HepG2 (cell line): ENCODE data around the gene GABBR2. TPM values are rescaled to one million over a fixed set of nuclear protein-coding genes. Genes with fewer than 3 reads are reported as not detected.

Experiments
- ATAC-seq: fragments of 200-7000 bp; cut with Tn5 transposase; 3 replicates; pipeline ENCODE4 v1.9.1; 2020; ENCODE audit warnings: mild to moderate bottlenecking, moderate library complexity
- BruUV-seq: library from RNA; stranded (reverse); fragments of 400-500 nt; replicated peaks from 2 replicates; lab custom pipeline; 2021; lab: Mats Ljungman, UMichigan
- CTCF ChIA-PET: fragments of 300-600 bp; formaldehyde crosslinking; extraction: SDS; loops from one replicate; lab custom pipeline; 2021; ENCODE audit warnings: low total read pairs, inconsistent platforms, low intra/inter-chr PET ratio; lab: Yijun Ruan, JAX
- POLR2A ChIA-PET: fragments of 350-600 bp; sonication (Branson Sonifier 250); formaldehyde crosslinking; loops from one replicate; lab custom pipeline; 2020; ENCODE audit warnings: antibody characterized with exemption, inconsistent platforms; lab: Yijun Ruan, JAX
- DNase-seq: peaks from one replicate; pipeline ENCODE4 v3.0.0-alpha.2; 2015; ENCODE audit warnings: low spot score
- FAIRE-seq: peaks from 3 replicates; lab custom pipeline; 2011; peaks lifted over from hg19 to GRCh38; lab: Jason Lieb, UNC
- H2AFZ ChIP-seq: one replicate; pipeline ENCODE4 v1.6.1; 2011; ENCODE audit warnings: low read length, inconsistent platforms
- H3K27ac ChIP-seq: fragments of 300-600 bp; 3 replicates; pipeline ENCODE4 v1.8.0; 2011; ENCODE audit warnings: mixed run types, mild to moderate bottlenecking, mixed read lengths, low read length, inconsistent platforms; ENCODE audit not compliant: insufficient read depth; ENCODE audit errors: extremely low read length
- H3K27me3 ChIP-seq, 2 experiments: fragments of 200-600 bp in 1 of 2; 2 replicates in 1 of 2; 3 replicates in 1 of 2; pipeline versions ENCODE4 v1.6.0 to v1.8.0; 2011; ENCODE audit warnings: low read length in 2 of 2, mild to moderate bottlenecking in 2 of 2, moderate library complexity in 2 of 2, inconsistent platforms in 1 of 2; ENCODE audit not compliant: insufficient read depth in 2 of 2, control insufficient read depth in 1 of 2
- H3K36me3 ChIP-seq, 2 experiments: fragments of 200-600 bp in 1 of 2; replicated peaks in 1 of 2; 2 replicates in 1 of 2; 3 replicates in 1 of 2; pipeline versions ENCODE4 v1.5.1 to v1.8.0; 2011; ENCODE audit warnings: low read length in 2 of 2, inconsistent platforms in 1 of 2; ENCODE audit not compliant: insufficient read depth in 2 of 2, control insufficient read depth in 1 of 2
- H3K4me1 ChIP-seq: 2 replicates; pipeline ENCODE4 v1.5.1; 2012; ENCODE audit warnings: low read length, inconsistent platforms; ENCODE audit not compliant: insufficient read depth
- H3K4me2 ChIP-seq: 2 replicates; pipeline ENCODE4 v1.6.0; 2011; ENCODE audit warnings: low read depth, low read length, inconsistent platforms
- H3K4me3 ChIP-seq, 3 experiments: fragments of 200-600 bp in 1 of 3; sonication (generic), shearing (Covaris generic) in 1 of 3; replicated peaks in 1 of 3; 2 replicates each; pipeline ENCODE4 v1.5.1; 2011 to 2016; ENCODE audit warnings: low read length in 3 of 3, inconsistent platforms in 2 of 3, low read depth in 2 of 3, mild to moderate bottlenecking in 2 of 3, control low read depth in 1 of 3, mixed read lengths in 1 of 3; ENCODE audit not compliant: insufficient read depth in 1 of 3
- H3K79me2 ChIP-seq: one replicate; pipeline ENCODE4 v1.6.1; 2011; ENCODE audit warnings: low read length, inconsistent platforms; ENCODE audit not compliant: insufficient read depth
- H3K9ac ChIP-seq: 2 replicates; pipeline ENCODE4 v1.6.0; 2011; ENCODE audit warnings: mild to moderate bottlenecking, low read depth, low read length, inconsistent platforms; ENCODE audit not compliant: insufficient read depth
- H3K9me3 ChIP-seq: 2 replicates; pipeline ENCODE4 v1.5.1; 2012; ENCODE audit warnings: mild to moderate bottlenecking, low read length
- H4K20me1 ChIP-seq: 2 replicates; pipeline ENCODE4 v1.6.0; 2011; ENCODE audit warnings: inconsistent platforms, mild to moderate bottlenecking, low read length, moderate library complexity; ENCODE audit not compliant: insufficient read depth
- ARID3A ChIP-seq: IDR thresholded peaks from 2 replicates; pipeline ENCODE4 v1.6.1; 2012; ENCODE audit warnings: low read depth, low read length, improper control_type of control experiment
- EHMT2 ChIP-seq: fragments of 200-600 bp; sonication (generic); IDR thresholded peaks from 2 replicates; pipeline ENCODE4 v1.7.0; 2017; ENCODE audit warnings: antibody characterized with exemption, low read depth, low read length, borderline replicate concordance
- JDP2 ChIP-seq: sonication (generic); formaldehyde crosslinking; IDR thresholded peaks from 2 replicates; pipeline ENCODE4 v1.8.1; 2022; ENCODE audit warnings: missing genetic modification reagents, borderline replicate concordance
- MIXL1 ChIP-seq: IDR thresholded peaks from 2 replicates; pipeline ENCODE4 v1.6.1; 2016
- NCOR1 ChIP-seq: fragments of 200-600 bp; sonication (generic); IDR thresholded peaks from 2 replicates; pipeline ENCODE4 v1.7.0; 2017; ENCODE audit warnings: antibody characterized with exemption, low read length, borderline replicate concordance
- RBM39 ChIP-seq: fragments of 200-400 bp; formaldehyde crosslinking; IDR thresholded peaks from one replicate; pipeline ENCODE4 v1.6.1; 2018; ENCODE audit warnings: antibody characterized with exemption, mild to moderate bottlenecking, low read depth, low read length; ENCODE audit not compliant: poor library complexity, severe bottlenecking
- SNRNP70 ChIP-seq: fragments of 200-400 bp; formaldehyde crosslinking; IDR thresholded peaks from 2 replicates; pipeline ENCODE4 v1.6.1; 2017; ENCODE audit warnings: mild to moderate bottlenecking, low read depth, low read length, moderate library complexity
- ZBED4 ChIP-seq: sonication (generic); formaldehyde crosslinking; IDR thresholded peaks from 2 replicates; pipeline ENCODE4 v1.4.0; 2020; ENCODE audit warnings: missing genetic modification reagents, borderline replicate concordance
- ZFY ChIP-seq: sonication (generic); formaldehyde crosslinking; IDR thresholded peaks from 2 replicates; pipeline ENCODE4 v1.4.0; 2020; ENCODE audit warnings: missing genetic modification reagents
- ZNF160 ChIP-seq: sonication (generic); formaldehyde crosslinking; IDR thresholded peaks from 2 replicates; pipeline ENCODE4 v1.8.0; 2022; ENCODE audit warnings: mild to moderate bottlenecking, inconsistent platforms, missing genetic modification reagents
- ZNF317 ChIP-seq: sonication (generic); formaldehyde crosslinking; IDR thresholded peaks from 2 replicates; pipeline ENCODE4 v1.5.0; 2020; ENCODE audit warnings: mild to moderate bottlenecking, missing genetic modification reagents
- ZNF570 ChIP-seq: sonication (generic); formaldehyde crosslinking; IDR thresholded peaks from 2 replicates; pipeline ENCODE4 v1.4.0; 2020; ENCODE audit warnings: mild to moderate bottlenecking, missing genetic modification reagents, borderline replicate concordance
- WGBS: methylation state at CpG from one replicate; pipeline ENCODE4 v1.1.6; 2017; ENCODE audit warnings: low lambda C conversion rate; 5-methylcytosine and 5-hydroxymethylcytosine counted together
- in situ Hi-C: cut with HindIII; loops from 2 replicates; pipeline ENCODE4 v1.10.0; 2017; ENCODE audit warnings: low pct_unique_long_range_greater_than_20kb; ENCODE audit not compliant: extremely low pct_ligation_motif_present
- intact Hi-C: fragments of 100-400 bp; cut with micrococcal nuclease; formaldehyde crosslinking; loops from one replicate; pipeline ENCODE4 v1.10.0; 2022; ENCODE audit not compliant: unreplicated experiment
- polyA plus RNA-seq, 8 experiments: library from polyadenylated mRNA; depleted of rRNA in 3 of 8; stranded (reverse) in 7 of 8; unstranded in 1 of 8; fragments of >200 nt; fragmentation: Illumina TruSeq in 4 of 8; extraction: Trizol in 4 of 8; gene quantifications; 2 replicates each; pipeline versions ENCODE4 v1.2.1 to v1.2.3, GENCODE V29; 2011 to 2016; ENCODE audit warnings: low read depth in 4 of 8, missing spikeins in 1 of 8, mixed read lengths in 1 of 8; ENCODE audit not compliant: insufficient read depth in 1 of 8
- total RNA-seq, 5 experiments: library from RNA; depleted of rRNA; stranded (reverse); fragments of >200 nt; fragmentation: Illumina TruSeq; extraction: Trizol; gene quantifications; 2 replicates each; pipeline ENCODE4 v1.2.3, GENCODE V29; 2016; ENCODE audit warnings: low read depth in 1 of 5

Gene GABBR2
- total and polyA plus RNA-seq, 2 of the 13 experiments (the other 11 are each of a cell fraction or from before 2014, with no cell fraction given) = 0.02 TPM; not detected in 1

- ChIA-PET CTCF (no interaction called here), POLR2A (no interaction called here)
- Histone ChIP-seq H3K36me3 (no peaks in the 10 kb centered on the region), H4K20me1 (no peaks in the 10 kb centered on the region), H3K4me1 (no peaks in the 10 kb centered on the region), H3K9ac (no peak overlapping the region), H3K9me3 (peaks cover 30% of the 10 kb centered on the region), H3K4me3 (no peak overlapping the region), H2AFZ (no peak overlapping the region), H3K27me3 (peaks cover 0 to 5% of the 10 kb centered on the region in 2 experiments; a peak in 2 of 5 replicates), H3K27ac (no peak overlapping the region), H3K4me2 (no peak overlapping the region), H3K79me2 (no peaks in the 10 kb centered on the region)
- no peak for TF ChIP-seq RBM39
- peak; percentile 98 for TF ChIP-seq ZNF317 (CRISPR knock-in tag)
- TF ChIP-seq NCOR1 = no peak
- TF ChIP-seq ARID3A = no peak
- TF ChIP-seq EHMT2 = no peak
- FAIRE-seq (no peak), ATAC-seq (no peak), DNase-seq (no peak)
- BruUV-seq = no TSS peak
- in situ Hi-C loops = no loop called here
- intact Hi-C loops = no loop called here
Measured at GRCh38 chr9:98460704-98461103, 248.0 kb downstream of the GABBR2 start.

- Histone ChIP-seq H3K36me3 (no peaks in the 10 kb centered on the region), H3K27me3 (peaks cover 0 to 5% of the 10 kb centered on the region in 2 experiments; a peak in 3 of 5 replicates), H3K4me1 (no peaks in the 10 kb centered on the region), H3K9ac (no peak overlapping the region), H3K27ac (no peak overlapping the region), H3K9me3 (peaks cover 29% of the 10 kb centered on the region), H3K79me2 (no peaks in the 10 kb centered on the region), H3K4me2 (no peak overlapping the region)
- ChIA-PET POLR2A (no interaction called here), CTCF (no interaction called here)
- intact Hi-C loops = no loop called here
- FAIRE-seq = no peak
- in situ Hi-C loops = no loop called here
- no peak for ATAC-seq
- TF ChIP-seq ZBED4 (CRISPR knock-in tag) (no peak), ZFY (CRISPR knock-in tag) (no peak), MIXL1 (no peak), ZNF570 (CRISPR knock-in tag) (no peak), SNRNP70 (no peak), ZNF160 (CRISPR knock-in tag) (no peak), JDP2 (CRISPR knock-in tag) (no peak)
- TF ChIP-seq, all 625 proteins: peak for 0
- Histone ChIP-seq H3K4me3 (no peak overlapping the region), H2AFZ (no peak overlapping the region), H4K20me1 (no peaks in the 10 kb centered on the region)
- WGBS = 28% methylated on average over 9 of the region's 9 CpGs
- no peak for DNase-seq
- no TSS peak for BruUV-seq
Measured at GRCh38 chr9:98457726-98458370, 250.9 kb downstream of the GABBR2 start.
